T-helper 17 cell (primary cell): Measurements from ENCODE around the gene CARS1. TPM values are rescaled to one million over a fixed set of nuclear protein-coding genes. Genes with fewer than 3 reads are reported as not detected.

Experiments
- ATAC-seq: fragments of 150-1000 bp; cut with Tn5 transposase; 2 replicates; pipeline ENCODE4 v1.10.0; 2021; ENCODE audit warnings: mild to moderate bottlenecking, moderate library complexity
- DNase-seq, 3 donors: peaks; one replicate each; pipeline versions ENCODE4 v3.0.0 to v3.0.0-alpha.2; 2020 to 2021
- H3K9me3 ChIP-seq: one replicate; pipeline ENCODE4 v1.7.0; 2013; ENCODE audit warnings: low read length, mild to moderate bottlenecking; ENCODE audit not compliant: control insufficient read depth, poor library complexity, severe bottlenecking
- H3K27ac Mint-ChIP-seq: one replicate; pipeline ENCODE4 v1.8.0; 2022; ENCODE audit warnings: mild to moderate bottlenecking, moderate library complexity, mixed read lengths
- H3K27me3 Mint-ChIP-seq: one replicate; pipeline ENCODE4 v1.8.0; 2022; ENCODE audit warnings: mixed read lengths
- H3K36me3 Mint-ChIP-seq: one replicate; pipeline ENCODE4 v1.8.0; 2022; ENCODE audit warnings: low read depth, mixed read lengths
- H3K4me1 Mint-ChIP-seq: one replicate; pipeline ENCODE4 v1.8.0; 2022; ENCODE audit warnings: mild to moderate bottlenecking, mixed read lengths
- H3K4me3 Mint-ChIP-seq: one replicate; pipeline ENCODE4 v1.8.0; 2022; ENCODE audit warnings: mild to moderate bottlenecking, moderate library complexity, mixed read lengths
- total RNA-seq, 4 donors: library from RNA in 2 of 4; stranded (reverse) in 2 of 4; gene quantifications; one replicate each; pipeline ENCODE4 v1.2.3 and lab custom pipeline; 2022 to 2026

The CARS1 gene
- total RNA-seq, 2 donors from 2014 or later: 41.4 to 52.0 TPM

- no peaks in the 10 kb centered on the region for H3K9me3 ChIP-seq
- H3K27ac Mint-ChIP-seq: peak overlapping the region; percentile 92
- no peaks in the 10 kb centered on the region for H3K27me3 Mint-ChIP-seq
- DNase-seq: no peak
- H3K36me3 Mint-ChIP-seq: peaks cover 3% of the 10 kb centered on the region
- no peak for ATAC-seq
- H3K4me1 Mint-ChIP-seq: peaks cover 26% of the 10 kb centered on the region
- no peak overlapping the region for H3K4me3 Mint-ChIP-seq
These were observed 45.0 kb downstream of the CARS1 start for GRCh38 chr11:3011891-3012885.

GRCh38 chr11:3010521-3011275 lies 46.5 kb downstream of the CARS1 start:
- Mint-ChIP-seq H3K4me1 (peaks cover 22% of the 10 kb centered on the region), H3K27ac (peak overlapping the region; percentile 88), H3K4me3 (no peak overlapping the region), H3K36me3 (peaks cover 4% of the 10 kb centered on the region), H3K27me3 (no peaks in the 10 kb centered on the region)
- H3K9me3 ChIP-seq: no peaks in the 10 kb centered on the region
- ATAC-seq (no peak), DNase-seq (no peak)

- H3K4me3 Mint-ChIP-seq: no peak overlapping the region
- peak overlapping the region; percentile 59 for H3K27ac Mint-ChIP-seq
- DNase-seq (no peak), ATAC-seq (no peak)
- H3K9me3 ChIP-seq: no peaks in the 10 kb centered on the region
- H3K36me3 Mint-ChIP-seq: peaks cover 4% of the 10 kb centered on the region
- peaks cover 16% of the 10 kb centered on the region for H3K4me1 Mint-ChIP-seq
- no peaks in the 10 kb centered on the region for H3K27me3 Mint-ChIP-seq
These were observed 47.2 kb downstream of the CARS1 start for GRCh38 chr11:3010004-3010403.

- no peaks in the 10 kb centered on the region for H3K9me3 ChIP-seq
- peaks cover 16% of the 10 kb centered on the region for H3K4me1 Mint-ChIP-seq
- ATAC-seq (no peak), DNase-seq (no peak)
- H3K36me3 Mint-ChIP-seq: peaks cover 4% of the 10 kb centered on the region
- no peak overlapping the region for H3K4me3 Mint-ChIP-seq
- H3K27ac Mint-ChIP-seq: peak overlapping the region; percentile 59
- H3K27me3 Mint-ChIP-seq: no peaks in the 10 kb centered on the region
These were observed 47.7 kb downstream of the CARS1 start for GRCh38 chr11:3009481-3009880.

- Mint-ChIP-seq H3K4me1 (peaks cover 15% of the 10 kb centered on the region), H3K27me3 (no peaks in the 10 kb centered on the region), H3K27ac (peak overlapping the region; percentile 59), H3K36me3 (peaks cover 8% of the 10 kb centered on the region), H3K4me3 (no peak overlapping the region)
- ATAC-seq: no peak
- H3K9me3 ChIP-seq: no peaks in the 10 kb centered on the region
- DNase-seq: no peak
These were observed 48.4 kb downstream of the CARS1 start for GRCh38 chr11:3008746-3009336.

GRCh38 chr11:3007404-3008010 lies 49.7 kb downstream of the CARS1 start:
- Mint-ChIP-seq H3K36me3 (peaks cover 12% of the 10 kb centered on the region), H3K4me1 (peaks cover 13% of the 10 kb centered on the region), H3K4me3 (no peak overlapping the region), H3K27ac (peak overlapping the region; percentile 19), H3K27me3 (no peaks in the 10 kb centered on the region)
- no peaks in the 10 kb centered on the region for H3K9me3 ChIP-seq
- DNase-seq (no peak), ATAC-seq (no peak)

GRCh38 chr11:3006505-3007260 lies 50.5 kb downstream of the CARS1 start:
- Mint-ChIP-seq H3K4me1 (peaks cover 13% of the 10 kb centered on the region), H3K27me3 (no peaks in the 10 kb centered on the region), H3K36me3 (peaks cover 13% of the 10 kb centered on the region), H3K27ac (no peak overlapping the region), H3K4me3 (no peak overlapping the region)
- H3K9me3 ChIP-seq: no peaks in the 10 kb centered on the region
- ATAC-seq: no peak
- no peak for DNase-seq

GRCh38 chr11:3004481-3004880 lies 52.7 kb downstream of the CARS1 start:
- Mint-ChIP-seq H3K4me1 (peaks cover 10% of the 10 kb centered on the region), H3K27ac (no peak overlapping the region), H3K27me3 (no peaks in the 10 kb centered on the region), H3K4me3 (no peak overlapping the region), H3K36me3 (peaks cover 13% of the 10 kb centered on the region)
- DNase-seq (no peak), ATAC-seq (no peak)
- H3K9me3 ChIP-seq: no peaks in the 10 kb centered on the region

- no peak for DNase-seq
- Mint-ChIP-seq H3K27ac (peak overlapping the region; percentile 70), H3K4me3 (no peak overlapping the region), H3K27me3 (no peaks in the 10 kb centered on the region), H3K36me3 (peaks cover 13% of the 10 kb centered on the region), H3K4me1 (peaks cover 6% of the 10 kb centered on the region)
- no peaks in the 10 kb centered on the region for H3K9me3 ChIP-seq
- no peak for ATAC-seq
These were observed 53.6 kb downstream of the CARS1 start for GRCh38 chr11:3003396-3004231.

GRCh38 chr11:3002871-3003270 lies 54.4 kb downstream of the CARS1 start:
- no peak for DNase-seq
- H3K4me3 Mint-ChIP-seq: no peak overlapping the region

GRCh38 chr11:3002351-3002861 lies 54.8 kb downstream of the CARS1 start:
- H3K27ac Mint-ChIP-seq: peak overlapping the region; percentile 70
- no peak for DNase-seq
- no peak for ATAC-seq
- peaks cover 6% of the 10 kb centered on the region for H3K4me1 Mint-ChIP-seq
- no peaks in the 10 kb centered on the region for H3K27me3 Mint-ChIP-seq
- H3K9me3 ChIP-seq: no peaks in the 10 kb centered on the region
- peaks cover 13% of the 10 kb centered on the region for H3K36me3 Mint-ChIP-seq
- H3K4me3 Mint-ChIP-seq: no peak overlapping the region

More at GRCh38 chr11:3002871-3003270, 54.4 kb downstream of the CARS1 start:
- H3K9me3 ChIP-seq: no peaks in the 10 kb centered on the region
- ATAC-seq: no peak
- Mint-ChIP-seq H3K27ac (peak overlapping the region; percentile 70), H3K36me3 (peaks cover 13% of the 10 kb centered on the region), H3K27me3 (no peaks in the 10 kb centered on the region), H3K4me1 (peaks cover 6% of the 10 kb centered on the region)
